HCT116 (cell line): ENCODE data around the gene ST3GAL3. TPM values are rescaled to one million over a fixed set of nuclear protein-coding genes. Genes with fewer than 3 reads are reported as not detected.

Experiments
- ATAC-seq: fragments of 200-7000 bp; cut with Tn5 transposase; 2 replicates; pipeline ENCODE4 v1.9.1; 2020; ENCODE audit warnings: mild to moderate bottlenecking, moderate library complexity
- BruUV-seq: library from RNA; stranded (reverse); fragments of 400-500 nt; replicated peaks from 2 replicates; lab custom pipeline; 2021; lab: Mats Ljungman, UMichigan
- CTCF ChIA-PET: fragments of 300-600 bp; sonication (Branson Sonifier 250); formaldehyde crosslinking; loops from one replicate; lab custom pipeline; 2021; ENCODE audit warnings: antibody characterized with exemption; lab: Charles Lee
- POLR2A ChIA-PET: fragments of 300-600, 350-600 bp; sonication (Branson Sonifier 250); formaldehyde crosslinking; loops from one replicate; lab custom pipeline; 2021; ENCODE audit warnings: antibody characterized with exemption; lab: Charles Lee
- RAD21 ChIA-PET, 2 experiments: fragments of 300-600 bp; sonication (Branson Sonifier 250); formaldehyde crosslinking; loops; one replicate each; lab custom pipeline; 2023; ENCODE audit warnings: low total read pairs in 2 of 2; ENCODE audit not compliant: uncharacterized antibody in 2 of 2, unreplicated experiment in 2 of 2, low non-redundant PET in 1 of 2; lab: Charles Lee
- DNase-seq: peaks from one replicate; pipeline ENCODE4 v3.0.0-alpha.2; 2010; ENCODE audit warnings: low read depth, low spot score
- H2AFZ ChIP-seq: fragments of 200-600 bp; shearing (Covaris generic), sonication (generic); 2 replicates; pipeline ENCODE4 v1.6.1; 2017; ENCODE audit warnings: low read depth, mixed run types, mixed read lengths, antibody characterized with exemption, low read length; ENCODE audit not compliant: poor library complexity, severe bottlenecking
- H3K27ac ChIP-seq: 2 replicates; pipeline ENCODE4 v1.5.1; 2012; ENCODE audit warnings: low read depth, low read length
- H3K27me3 ChIP-seq: fragments of 200-600 bp; sonication (generic); 2 replicates; pipeline ENCODE4 v1.6.1; 2016; ENCODE audit warnings: mixed run types, low read length, mixed read lengths; ENCODE audit not compliant: insufficient read depth
- H3K36me3 ChIP-seq, 2 experiments: fragments of 200-500 bp in 1 of 2; fragments of 200-600 bp in 1 of 2; sonication (Bioruptor generic) in 1 of 2; sonication (generic) in 1 of 2; 2 replicates each; pipeline versions ENCODE4 v1.5.1 to v1.6.1; 2014 to 2016; ENCODE audit warnings: low read length in 2 of 2, inconsistent platforms in 1 of 2, mixed read lengths in 1 of 2, mixed run types in 1 of 2; ENCODE audit not compliant: insufficient read depth in 2 of 2, control insufficient read depth in 1 of 2
- H3K4me1 ChIP-seq, 2 experiments: fragments of 200-600 bp in 1 of 2; sonication (generic) in 1 of 2; 2 replicates each; pipeline versions ENCODE4 v1.5.1 to v1.6.1; 2012 to 2017; ENCODE audit warnings: low read length in 2 of 2, inconsistent platforms in 1 of 2, mild to moderate bottlenecking in 1 of 2, mixed read lengths in 1 of 2, mixed run types in 1 of 2, moderate library complexity in 1 of 2; ENCODE audit not compliant: insufficient read depth in 2 of 2, control insufficient read depth in 1 of 2
- H3K4me2 ChIP-seq: fragments of 200-600 bp; sonication (generic); 2 replicates; pipeline ENCODE4 v1.6.1; 2017; ENCODE audit warnings: mixed run types, low read length, mixed read lengths
- H3K4me3 ChIP-seq, 2 experiments: fragments of 200-600 bp in 1 of 2; sonication (generic) in 1 of 2; replicated peaks in 1 of 2; 2 replicates each; pipeline ENCODE4 v1.5.1; 2011 to 2016; ENCODE audit warnings: low read length in 2 of 2, control low read depth in 1 of 2, low read depth in 1 of 2, mild to moderate bottlenecking in 1 of 2, mixed read lengths in 1 of 2, mixed run types in 1 of 2
- H3K79me2 ChIP-seq: fragments of 200-600 bp; sonication (generic); 2 replicates; pipeline ENCODE4 v1.6.1; 2017; ENCODE audit warnings: mild to moderate bottlenecking, mixed run types, low read length, moderate library complexity, mixed read lengths; ENCODE audit not compliant: insufficient read depth
- H3K9ac ChIP-seq: fragments of 200-600 bp; sonication (generic); 2 replicates; pipeline ENCODE4 v1.6.1; 2016; ENCODE audit warnings: low read length, mixed read lengths
- H3K9me2 ChIP-seq: fragments of 200-600 bp; sonication (generic), shearing (Covaris generic); 2 replicates; pipeline ENCODE4 v1.6.1; 2017; ENCODE audit warnings: mixed run types, mild to moderate bottlenecking, moderate library complexity; ENCODE audit not compliant: insufficient read depth
- H3K9me3 ChIP-seq, 2 experiments: fragments of 200-500 bp in 1 of 2; fragments of 200-600 bp in 1 of 2; sonication (Bioruptor generic) in 1 of 2; sonication (generic) in 1 of 2; 2 replicates each; pipeline ENCODE4 v1.6.1; 2014 to 2017; ENCODE audit warnings: low read length in 2 of 2, mixed read lengths in 2 of 2, inconsistent platforms in 1 of 2, low read depth in 1 of 2, mild to moderate bottlenecking in 1 of 2, mixed run types in 1 of 2, moderate library complexity in 1 of 2; ENCODE audit not compliant: control insufficient read depth in 1 of 2, insufficient read depth in 1 of 2
- H4K20me1 ChIP-seq: fragments of 200-600 bp; sonication (generic), shearing (Covaris generic); 2 replicates; pipeline ENCODE4 v1.6.1; 2017; ENCODE audit warnings: mixed run types, mild to moderate bottlenecking, moderate library complexity; ENCODE audit not compliant: insufficient read depth
- CEBPB ChIP-seq: IDR thresholded peaks from 2 replicates; pipeline ENCODE4 v1.6.1; 2012; ENCODE audit warnings: low read depth
- EZH2 ChIP-seq: fragments of 200-600 bp; sonication (generic); IDR thresholded peaks from 2 replicates; pipeline ENCODE4 v1.6.1; 2017; ENCODE audit warnings: antibody characterized with exemption, mixed run types
- JUND ChIP-seq: IDR thresholded peaks from 2 replicates; pipeline ENCODE4 v1.6.1; 2012
- MAX ChIP-seq: IDR thresholded peaks from 2 replicates; pipeline ENCODE4 v1.6.1; 2012
- POLR2A ChIP-seq: IDR thresholded peaks from 2 replicates; pipeline ENCODE4 v1.7.0; 2011; ENCODE audit warnings: borderline replicate concordance; ENCODE audit not compliant: insufficient read depth, insufficient read length; ENCODE audit errors: extremely low read depth
- TCF7L2 ChIP-seq: IDR thresholded peaks from 2 replicates; pipeline ENCODE4 v1.7.0; 2011; ENCODE audit warnings: borderline replicate concordance, inconsistent platforms; ENCODE audit not compliant: insufficient read depth, insufficient read length; ENCODE audit errors: extremely low read depth
- ZFX ChIP-seq: fragments of 450-650 bp; IDR thresholded peaks from 2 replicates; pipeline ENCODE4 v1.6.1; 2017
- ZNF274 ChIP-seq: fragments of 200-500 bp; sonication (Bioruptor generic); IDR thresholded peaks from 2 replicates; pipeline ENCODE4 v1.6.1; 2014; ENCODE audit warnings: mild to moderate bottlenecking, low read depth, low read length, inconsistent platforms
- intact Hi-C: fragments of 100-400 bp; cut with micrococcal nuclease; formaldehyde crosslinking; loops from 2 replicates; pipeline ENCODE4 v1.10.0; 2022
- total RNA-seq: library from RNA; stranded (reverse); gene quantifications from one replicate; pipeline ENCODE4 v1.2.1, GENCODE V29; 2021; ENCODE audit not compliant: unreplicated experiment
- TF ChIP-seq, protein P1 (sequence below): IDR thresholded peaks from 2 replicates; pipeline ENCODE4 v1.6.1; 2012; ENCODE audit warnings: low read depth
- TF ChIP-seq, protein P2 (sequence below): IDR thresholded peaks from 2 replicates; pipeline ENCODE4 v1.6.1; 2012
- TF ChIP-seq, protein P3 (sequence below): IDR thresholded peaks from 2 replicates; pipeline ENCODE4 v1.6.1; 2011; ENCODE audit warnings: mild to moderate bottlenecking, low read length, moderate library complexity; ENCODE audit not compliant: insufficient replicate concordance; ENCODE audit errors: extremely low read depth

The ST3GAL3 gene
- total RNA-seq, 1 experiment from 2014 or later = 7.2 TPM

GRCh38 chr1:43830802-43831201, 123.5 kb downstream of the ST3GAL3 start:
- CTCF ChIA-PET = no interaction called here

More at GRCh38 chr1:43830802-43831201, 123.5 kb downstream of the ST3GAL3 start:
- H3K9me3 ChIP-seq = no peaks in the 10 kb centered on the region
- H3K4me1 ChIP-seq = peaks cover 31 to 35% of the 10 kb centered on the region in 2 experiments
- no peak overlapping the region for H3K4me3 ChIP-seq
- no peak for DNase-seq
- no peaks in the 10 kb centered on the region for H3K27me3 ChIP-seq
- no peak for TF ChIP-seq ZFX
- no peak for TF ChIP-seq JUND
- TF ChIP-seq CEBPB = no peak
- no peak for TF ChIP-seq ZNF274
- no peak for TF ChIP-seq EZH2
- TF ChIP-seq, protein P1, sequence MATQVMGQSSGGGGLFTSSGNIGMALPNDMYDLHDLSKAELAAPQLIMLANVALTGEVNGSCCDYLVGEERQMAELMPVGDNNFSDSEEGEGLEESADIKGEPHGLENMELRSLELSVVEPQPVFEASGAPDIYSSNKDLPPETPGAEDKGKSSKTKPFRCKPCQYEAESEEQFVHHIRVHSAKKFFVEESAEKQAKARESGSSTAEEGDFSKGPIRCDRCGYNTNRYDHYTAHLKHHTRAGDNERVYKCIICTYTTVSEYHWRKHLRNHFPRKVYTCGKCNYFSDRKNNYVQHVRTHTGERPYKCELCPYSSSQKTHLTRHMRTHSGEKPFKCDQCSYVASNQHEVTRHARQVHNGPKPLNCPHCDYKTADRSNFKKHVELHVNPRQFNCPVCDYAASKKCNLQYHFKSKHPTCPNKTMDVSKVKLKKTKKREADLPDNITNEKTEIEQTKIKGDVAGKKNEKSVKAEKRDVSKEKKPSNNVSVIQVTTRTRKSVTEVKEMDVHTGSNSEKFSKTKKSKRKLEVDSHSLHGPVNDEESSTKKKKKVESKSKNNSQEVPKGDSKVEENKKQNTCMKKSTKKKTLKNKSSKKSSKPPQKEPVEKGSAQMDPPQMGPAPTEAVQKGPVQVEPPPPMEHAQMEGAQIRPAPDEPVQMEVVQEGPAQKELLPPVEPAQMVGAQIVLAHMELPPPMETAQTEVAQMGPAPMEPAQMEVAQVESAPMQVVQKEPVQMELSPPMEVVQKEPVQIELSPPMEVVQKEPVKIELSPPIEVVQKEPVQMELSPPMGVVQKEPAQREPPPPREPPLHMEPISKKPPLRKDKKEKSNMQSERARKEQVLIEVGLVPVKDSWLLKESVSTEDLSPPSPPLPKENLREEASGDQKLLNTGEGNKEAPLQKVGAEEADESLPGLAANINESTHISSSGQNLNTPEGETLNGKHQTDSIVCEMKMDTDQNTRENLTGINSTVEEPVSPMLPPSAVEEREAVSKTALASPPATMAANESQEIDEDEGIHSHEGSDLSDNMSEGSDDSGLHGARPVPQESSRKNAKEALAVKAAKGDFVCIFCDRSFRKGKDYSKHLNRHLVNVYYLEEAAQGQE = no peak
- TF ChIP-seq, protein P2, sequence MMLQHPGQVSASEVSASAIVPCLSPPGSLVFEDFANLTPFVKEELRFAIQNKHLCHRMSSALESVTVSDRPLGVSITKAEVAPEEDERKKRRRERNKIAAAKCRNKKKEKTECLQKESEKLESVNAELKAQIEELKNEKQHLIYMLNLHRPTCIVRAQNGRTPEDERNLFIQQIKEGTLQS = no peak
- TF ChIP-seq POLR2A = no peak
- no peak for TF ChIP-seq TCF7L2
- TF ChIP-seq MAX = no peak
- TF ChIP-seq, protein P3, sequence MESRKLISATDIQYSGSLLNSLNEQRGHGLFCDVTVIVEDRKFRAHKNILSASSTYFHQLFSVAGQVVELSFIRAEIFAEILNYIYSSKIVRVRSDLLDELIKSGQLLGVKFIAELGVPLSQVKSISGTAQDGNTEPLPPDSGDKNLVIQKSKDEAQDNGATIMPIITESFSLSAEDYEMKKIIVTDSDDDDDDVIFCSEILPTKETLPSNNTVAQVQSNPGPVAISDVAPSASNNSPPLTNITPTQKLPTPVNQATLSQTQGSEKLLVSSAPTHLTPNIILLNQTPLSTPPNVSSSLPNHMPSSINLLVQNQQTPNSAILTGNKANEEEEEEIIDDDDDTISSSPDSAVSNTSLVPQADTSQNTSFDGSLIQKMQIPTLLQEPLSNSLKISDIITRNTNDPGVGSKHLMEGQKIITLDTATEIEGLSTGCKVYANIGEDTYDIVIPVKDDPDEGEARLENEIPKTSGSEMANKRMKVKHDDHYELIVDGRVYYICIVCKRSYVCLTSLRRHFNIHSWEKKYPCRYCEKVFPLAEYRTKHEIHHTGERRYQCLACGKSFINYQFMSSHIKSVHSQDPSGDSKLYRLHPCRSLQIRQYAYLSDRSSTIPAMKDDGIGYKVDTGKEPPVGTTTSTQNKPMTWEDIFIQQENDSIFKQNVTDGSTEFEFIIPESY = no peak
- peak overlapping the region; percentile 22; the same call in 1 of the 2 replicates for H3K4me2 ChIP-seq
- ATAC-seq = no peak
- no peaks in the 10 kb centered on the region for H3K36me3 ChIP-seq
- RAD21 ChIA-PET = no interaction called here
- H3K79me2 ChIP-seq = no peaks in the 10 kb centered on the region
- H2AFZ ChIP-seq = no peak overlapping the region
- no TSS peak for BruUV-seq
- H3K9me2 ChIP-seq = no peaks in the 10 kb centered on the region
- no peak overlapping the region for H3K9ac ChIP-seq
- intact Hi-C loops = no loop called here
- no peaks in the 10 kb centered on the region for H4K20me1 ChIP-seq
- POLR2A ChIA-PET = no interaction called here
- no peak overlapping the region for H3K27ac ChIP-seq
